NCI-H526 treated with DMSO at 0.1 percent for 48 hours (cell line): ENCODE measurements around the gene CNTRL.

Source experiments
- DNase-seq: peaks from one replicate; lab custom pipeline; 2025; lab: John Stamatoyannopoulos, UW

CNTRL gene

GRCh38 chr9:121201738-121202533, 127.2 kb downstream of the CNTRL start, which contains the start of gene RAB14:
RAB14 (minus strand) TSS chr9:121201869; CDS start chr9:121193412, 8,457 bp downstream.
- DNase-seq, result peak; percentile 92

- DNase-seq, result no peak
Observed at GRCh38 chr9:121204121-121204520, 129.4 kb downstream of the CNTRL start.

- no peak for DNase-seq
Observed at GRCh38 chr9:121204611-121205010, 129.9 kb downstream of the CNTRL start.

GRCh38 chr9:121206516-121207370, 132.0 kb downstream of the CNTRL start:
- DNase-seq, result no peak

GRCh38 chr9:121207371-121207940, 132.7 kb downstream of the CNTRL start:
- DNase-seq, result no peak

GRCh38 chr9:121210536-121210935, 135.8 kb downstream of the CNTRL start:
- DNase-seq, result no peak

- DNase-seq, result peak; percentile 43
Observed at GRCh38 chr9:121213136-121213806, 138.5 kb downstream of the CNTRL start.

GRCh38 chr9:121214005-121214404, 139.2 kb downstream of the CNTRL start:
- no peak for DNase-seq

- no peak for DNase-seq
Observed at GRCh38 chr9:121216271-121216805, 141.6 kb downstream of the CNTRL start.

- DNase-seq, result no peak
Observed at GRCh38 chr9:121217609-121218292, 143.0 kb downstream of the CNTRL start.

- no peak for DNase-seq
Observed at GRCh38 chr9:121218357-121219027, 143.7 kb downstream of the CNTRL start.

GRCh38 chr9:121219530-121219929, 144.8 kb downstream of the CNTRL start:
- DNase-seq, result no peak

- DNase-seq, result no peak
Observed at GRCh38 chr9:121220996-121221663, 146.4 kb downstream of the CNTRL start.

GRCh38 chr9:121221664-121222055, 146.9 kb downstream of the CNTRL start:
- DNase-seq, result no peak

GRCh38 chr9:121222524-121223171, 147.9 kb downstream of the CNTRL start:
- no peak for DNase-seq

- DNase-seq, result no peak
Observed at GRCh38 chr9:121225240-121225639, 150.5 kb downstream of the CNTRL start.

GRCh38 chr9:121226175-121226574, 151.4 kb downstream of the CNTRL start:
- DNase-seq, result no peak
